ENCODE measurements around the gene ZNF396. TPM values are rescaled to one million over a fixed set of nuclear protein-coding genes. Genes with fewer than 3 reads are reported as not detected.

Gene ZNF396
- total RNA-seq, 2 experiments from 2014 or later: 0.38 TPM

DNA sequence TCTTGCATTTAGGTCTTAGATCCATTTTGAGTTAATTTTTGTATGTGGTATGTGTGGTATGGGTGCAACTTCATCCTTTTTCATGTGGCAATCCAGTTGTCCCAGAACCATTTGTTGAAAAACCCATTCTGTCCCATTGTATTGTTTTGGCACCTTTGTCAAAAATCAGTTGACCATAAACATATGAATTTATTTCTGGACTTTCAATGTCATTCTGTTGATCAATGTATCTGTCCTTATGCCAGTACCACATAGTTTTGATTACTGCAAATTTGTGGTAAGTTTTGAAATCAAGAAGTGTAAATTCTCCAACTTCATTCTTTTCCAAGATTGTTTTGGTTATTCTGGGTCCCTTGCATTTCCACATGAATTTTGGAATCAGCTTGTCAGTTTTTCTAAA, 16.6 kb upstream of the ZNF396 start:
- Mint-ChIP-seq H3K27ac (no peak overlapping the region), H3K36me3 (ENCODE audit: low read depth) (no peaks in the 10 kb centered on the region), H3K9me3 (no peaks in the 10 kb centered on the region), H3K4me1 (ENCODE audit: low read depth) (no peaks in the 10 kb centered on the region), H3K27me3 (peaks cover 5% of the 10 kb centered on the region), H3K4me3 (no peak overlapping the region)
- CTCF ChIA-PET: interaction anchor here (0.9 kb wide), 1 partner anchor 12 kb away, joined by 4 read pairs; no protein-coding TSS in a partner anchor
- intact Hi-C loops (cut with micrococcal nuclease): no loop called here
- POLR2A ChIA-PET: interaction anchor here (1.2 kb wide), 1 partner anchor 14 kb away, joined by 4 read pairs; no protein-coding TSS in a partner anchor
- TF ChIP-seq, protein P1, sequence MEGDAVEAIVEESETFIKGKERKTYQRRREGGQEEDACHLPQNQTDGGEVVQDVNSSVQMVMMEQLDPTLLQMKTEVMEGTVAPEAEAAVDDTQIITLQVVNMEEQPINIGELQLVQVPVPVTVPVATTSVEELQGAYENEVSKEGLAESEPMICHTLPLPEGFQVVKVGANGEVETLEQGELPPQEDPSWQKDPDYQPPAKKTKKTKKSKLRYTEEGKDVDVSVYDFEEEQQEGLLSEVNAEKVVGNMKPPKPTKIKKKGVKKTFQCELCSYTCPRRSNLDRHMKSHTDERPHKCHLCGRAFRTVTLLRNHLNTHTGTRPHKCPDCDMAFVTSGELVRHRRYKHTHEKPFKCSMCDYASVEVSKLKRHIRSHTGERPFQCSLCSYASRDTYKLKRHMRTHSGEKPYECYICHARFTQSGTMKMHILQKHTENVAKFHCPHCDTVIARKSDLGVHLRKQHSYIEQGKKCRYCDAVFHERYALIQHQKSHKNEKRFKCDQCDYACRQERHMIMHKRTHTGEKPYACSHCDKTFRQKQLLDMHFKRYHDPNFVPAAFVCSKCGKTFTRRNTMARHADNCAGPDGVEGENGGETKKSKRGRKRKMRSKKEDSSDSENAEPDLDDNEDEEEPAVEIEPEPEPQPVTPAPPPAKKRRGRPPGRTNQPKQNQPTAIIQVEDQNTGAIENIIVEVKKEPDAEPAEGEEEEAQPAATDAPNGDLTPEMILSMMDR (IDR thresholded peaks at IDR 0.05): no peak
- ATAC-seq (no peak), DNase-seq (no peak)

- no peaks in the 10 kb centered on the region for H3K9me3 Mint-ChIP-seq
- H3K27ac Mint-ChIP-seq: no peak overlapping the region
- intact Hi-C loops (cut with micrococcal nuclease): no loop called here
- H3K4me3 Mint-ChIP-seq: no peak overlapping the region
- ATAC-seq (no peak), DNase-seq (no peak)
- CTCF ChIA-PET: interaction anchor here (1.0 kb wide), 1 partner anchor 15 kb away, joined by 4 read pairs; no protein-coding TSS in a partner anchor
- no peaks in the 10 kb centered on the region for H3K4me1 Mint-ChIP-seq (ENCODE audit: low read depth)
- no peaks in the 10 kb centered on the region for H3K36me3 Mint-ChIP-seq (ENCODE audit: low read depth)
- POLR2A ChIA-PET: interaction anchor here (0.6 to 1.2 kb wide), 2 partner anchors 12 to 80 kb away, joined by 4 read pairs; no protein-coding TSS in a partner anchor
- peaks cover 8% of the 10 kb centered on the region for H3K27me3 Mint-ChIP-seq
- TF ChIP-seq, protein P1 (IDR thresholded peaks at IDR 0.05): no peak
These were observed 15.2 kb upstream of the ZNF396 start for GRCh38 chr18:35392375-35392774.

- H3K36me3 Mint-ChIP-seq (ENCODE audit: low read depth): no peaks in the 10 kb centered on the region
These were observed 14.0 kb upstream of the ZNF396 start for GRCh38 chr18:35390951-35391700.

GRCh38 chr18:35389095-35389618, 12.0 kb upstream of the ZNF396 start:
- CTCF ChIA-PET: no interaction called here

More at GRCh38 chr18:35390951-35391700, 14.0 kb upstream of the ZNF396 start:
- TF ChIP-seq, protein P1 (IDR thresholded peaks at IDR 0.05): no peak
- H3K27ac Mint-ChIP-seq: no peak overlapping the region
- no peaks in the 10 kb centered on the region for H3K4me1 Mint-ChIP-seq (ENCODE audit: low read depth)
- DNase-seq (no peak), ATAC-seq (no peak)
- intact Hi-C loops (cut with micrococcal nuclease): no loop called here
- no peak overlapping the region for H3K4me3 Mint-ChIP-seq
- peaks cover 11% of the 10 kb centered on the region for H3K27me3 Mint-ChIP-seq
- no peaks in the 10 kb centered on the region for H3K9me3 Mint-ChIP-seq
- ChIA-PET CTCF (interaction anchor here (1.0 kb wide), 1 partner anchor 385 kb away, joined by 3 read pairs; no protein-coding TSS in a partner anchor), POLR2A (no interaction called here)

More at GRCh38 chr18:35389095-35389618, 12.0 kb upstream of the ZNF396 start:
- TF ChIP-seq, protein P1 (IDR thresholded peaks at IDR 0.05): no peak
- POLR2A ChIA-PET: no interaction called here
- Mint-ChIP-seq H3K36me3 (ENCODE audit: low read depth) (no peaks in the 10 kb centered on the region), H3K9me3 (no peaks in the 10 kb centered on the region), H3K27ac (no peak overlapping the region), H3K4me1 (ENCODE audit: low read depth) (no peaks in the 10 kb centered on the region), H3K27me3 (peaks cover 15% of the 10 kb centered on the region), H3K4me3 (no peak overlapping the region)
- DNase-seq (no peak), ATAC-seq (no peak)
- intact Hi-C loops (cut with micrococcal nuclease): loop anchor here (10.0 kb wide), 1 partner anchor 154 kb away; no protein-coding TSS in a partner anchor
